Mammary epithelial cell (primary cell): ENCODE measurements around the gene MAPK4.

Experiments
- CTCF ChIP-seq, 2 donors: IDR thresholded peaks in 1 of 2; conservative IDR thresholded peaks in 1 of 2; 2 replicates each; pipeline ENCODE4 v1.5.1; 2011 to 2012; ENCODE audit warnings: inconsistent platforms in 2 of 2, low read length in 2 of 2, mild to moderate bottlenecking in 2 of 2, control low read depth in 1 of 2, low read depth in 1 of 2; ENCODE audit not compliant: insufficient read depth in 1 of 2; ENCODE audit errors: extremely low read depth in 1 of 2
- EZH2 ChIP-seq: IDR thresholded peaks from 2 replicates; pipeline ENCODE4 v1.6.1; 2012; ENCODE audit warnings: low read length, inconsistent platforms, borderline replicate concordance

- no peak for TF ChIP-seq CTCF (conservative IDR thresholded peaks at IDR 0.05 in 1 of 2, IDR thresholded peaks at IDR 0.05 in 1 of 2; ENCODE audit: extremely low read depth in 1 of 2, insufficient read depth in 1 of 2, low read depth in 1 of 2, low read length in 2 of 2)
- TF ChIP-seq EZH2 = no peak
These were observed 65.1 kb downstream of the MAPK4 start for GRCh38 chr18:50624981-50625380.
